Tongue (tissue), 3 donors: Measurements from ENCODE around the gene FUT1. TPM values are rescaled to one million over a fixed set of nuclear protein-coding genes. Genes with fewer than 3 reads are reported as not detected.

Source experiments
- DNase-seq: peaks from one replicate; pipeline ENCODE4 v3.0.0-alpha.2; 2015
- small RNA-seq: library from RNA; depleted of rRNA; stranded (forward); fragments of <200 nt; gene quantifications from one replicate; pipeline ENCODE3, GENCODE V24; 2014; ENCODE audit warnings: low replicate concordance
- total RNA-seq: library from RNA; depleted of rRNA; stranded (reverse); fragments of >200 nt; gene quantifications from one replicate; pipeline ENCODE4 v1.2.3, GENCODE V29; 2014

The FUT1 gene
- total RNA-seq, 1 donor from 2014 or later, result 1.1 TPM

DNA sequence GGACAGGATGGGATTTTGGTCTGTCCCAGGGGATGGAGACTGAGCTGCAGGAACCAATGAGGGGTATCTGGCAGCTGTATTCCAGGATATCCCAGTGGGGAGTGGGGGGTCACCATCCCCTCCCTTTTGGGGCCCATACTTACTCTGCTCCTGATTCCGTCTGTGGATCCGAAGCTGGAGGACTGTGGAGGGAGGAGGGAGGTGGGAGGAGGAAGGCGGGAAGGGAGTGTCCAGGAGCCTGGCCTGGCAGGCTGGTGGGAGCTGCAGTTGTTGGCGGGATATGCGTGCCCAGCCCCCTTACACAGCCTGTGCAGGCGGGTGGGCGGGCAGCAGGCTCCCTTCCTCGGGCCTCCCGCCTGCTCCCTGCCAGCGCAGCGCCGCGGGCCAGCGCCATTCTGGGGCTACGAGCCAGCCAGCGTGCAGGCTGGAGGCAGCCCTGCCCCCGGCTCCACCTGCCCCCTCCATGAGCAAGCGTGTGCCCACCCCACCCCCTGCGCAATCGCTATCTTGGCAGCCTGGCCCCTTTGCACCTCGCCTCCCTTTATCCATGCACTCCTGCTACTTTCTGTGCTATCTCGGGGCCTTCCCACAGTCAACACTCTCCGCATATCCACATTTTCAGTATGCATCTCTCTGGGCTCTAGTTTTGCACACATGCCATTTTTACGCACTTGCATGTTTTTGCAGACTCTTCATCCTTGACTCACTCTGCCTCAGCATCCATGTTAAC lies 35.7 kb downstream of the FUT1 start:
- peak; percentile 96 for DNase-seq

DNA sequence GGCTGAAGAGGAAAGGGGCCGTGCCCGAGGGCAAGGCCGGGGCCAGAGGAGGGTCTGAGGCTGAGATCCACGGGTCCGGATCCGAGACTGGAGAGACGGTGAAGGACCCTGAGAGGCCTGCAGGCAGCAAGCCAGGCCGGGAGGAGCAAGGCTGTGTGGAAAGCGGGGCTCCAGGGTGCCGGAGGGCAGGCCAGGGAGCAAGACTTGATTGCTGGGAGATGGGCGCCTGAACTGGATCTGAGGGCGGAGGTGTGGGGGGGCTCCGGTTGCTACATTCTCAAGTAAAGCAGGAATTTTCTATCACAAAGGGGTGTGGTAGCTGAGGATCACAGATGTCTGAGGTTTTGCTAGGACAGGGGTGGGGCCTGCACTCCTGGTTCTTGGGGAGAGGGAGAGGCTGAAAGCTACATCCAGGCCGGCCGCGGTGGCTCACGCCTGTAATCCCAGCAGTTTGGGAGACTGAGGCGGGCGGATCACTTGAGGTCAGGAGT lies 36.7 kb downstream of the FUT1 start:
- no peak for DNase-seq

- no peak for DNase-seq
These were observed 37.4 kb downstream of the FUT1 start for GRCh38 chr19:48714759-48715675.

DNA sequence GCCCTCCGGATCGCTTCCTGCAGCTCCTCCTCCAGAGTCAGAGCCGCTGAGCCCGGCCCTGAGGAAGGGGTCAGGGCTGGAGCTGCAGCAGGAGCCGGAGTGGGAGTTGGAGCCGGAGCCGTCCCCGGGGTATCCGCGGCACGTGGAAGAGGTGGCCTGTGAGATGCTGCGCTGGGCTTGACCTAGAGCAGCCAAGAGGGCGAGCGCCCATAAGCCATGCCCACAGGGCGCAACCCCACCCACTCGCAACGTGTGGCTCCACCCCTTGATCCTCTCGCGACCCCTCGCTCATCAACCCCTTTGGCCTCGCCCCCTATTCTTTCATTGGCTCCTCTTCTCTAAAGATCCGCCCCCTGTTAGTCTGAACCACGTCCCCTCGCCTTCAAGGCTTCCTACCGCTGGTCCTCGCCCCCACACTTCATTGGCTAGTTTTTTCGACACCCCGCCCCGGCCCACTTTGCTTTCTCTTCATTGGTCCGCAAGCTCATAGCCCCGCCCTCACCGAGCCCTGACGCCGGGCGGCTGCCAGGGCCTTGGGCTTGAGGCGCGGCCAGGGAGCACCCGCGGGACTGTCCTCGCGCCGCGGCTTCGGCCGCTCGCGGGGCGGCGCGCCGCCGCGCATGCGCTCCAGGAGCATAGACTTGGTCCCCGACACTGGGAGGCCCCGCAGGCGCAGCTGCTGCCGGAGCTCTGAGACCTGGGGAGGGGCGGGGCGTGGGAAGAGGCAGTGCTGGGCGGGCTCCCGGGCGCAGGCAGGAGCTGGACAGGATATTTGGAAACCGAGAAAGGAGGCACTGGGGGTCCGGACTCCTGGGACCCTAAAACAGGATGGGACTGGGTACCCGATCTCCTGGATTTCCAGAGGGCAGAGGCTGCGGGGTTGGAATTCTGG lies 38.3 kb downstream of the FUT1 start:
- peak; percentile 100 for DNase-seq

DNA sequence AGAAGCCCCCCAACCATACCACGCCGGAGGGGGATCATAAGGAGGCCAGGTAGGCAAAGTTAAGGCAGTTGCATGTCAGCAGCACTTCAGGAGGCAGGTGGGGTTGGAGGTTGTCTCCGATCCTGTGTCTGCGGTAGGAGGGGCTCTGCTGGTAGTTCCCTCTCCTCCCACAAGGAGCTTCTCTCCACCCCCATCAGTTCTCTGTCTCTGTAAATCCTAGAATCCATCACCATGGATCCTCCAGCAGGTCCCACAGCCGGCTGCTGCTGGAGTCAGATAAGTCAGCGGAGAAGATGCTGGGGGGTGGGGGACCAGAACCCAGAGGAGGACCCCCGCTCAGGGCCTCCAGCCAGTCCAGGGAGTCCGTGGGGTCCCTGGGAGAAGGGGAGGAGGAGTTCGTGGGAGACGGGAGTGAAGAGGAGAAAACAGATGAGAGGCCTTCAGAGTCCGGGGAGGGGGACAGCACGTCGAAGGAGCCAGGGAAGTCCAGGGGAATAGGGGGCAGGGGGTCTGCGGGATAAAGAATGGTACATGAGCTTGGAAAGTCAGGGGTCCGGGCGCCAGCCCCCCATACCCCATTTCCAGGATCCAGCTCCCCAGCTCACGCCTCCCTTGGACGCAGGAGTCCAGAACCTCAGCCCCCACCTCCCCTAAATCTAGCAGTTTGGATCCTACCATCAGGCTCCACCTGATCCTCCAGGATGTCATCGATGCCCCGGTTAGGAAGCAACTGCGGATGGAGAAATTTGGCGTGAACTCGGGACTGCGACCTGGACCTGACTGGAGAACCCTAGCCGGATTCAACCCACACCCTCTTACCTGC lies 39.2 kb downstream of the FUT1 start:
- DNase-seq, result no peak

DNA sequence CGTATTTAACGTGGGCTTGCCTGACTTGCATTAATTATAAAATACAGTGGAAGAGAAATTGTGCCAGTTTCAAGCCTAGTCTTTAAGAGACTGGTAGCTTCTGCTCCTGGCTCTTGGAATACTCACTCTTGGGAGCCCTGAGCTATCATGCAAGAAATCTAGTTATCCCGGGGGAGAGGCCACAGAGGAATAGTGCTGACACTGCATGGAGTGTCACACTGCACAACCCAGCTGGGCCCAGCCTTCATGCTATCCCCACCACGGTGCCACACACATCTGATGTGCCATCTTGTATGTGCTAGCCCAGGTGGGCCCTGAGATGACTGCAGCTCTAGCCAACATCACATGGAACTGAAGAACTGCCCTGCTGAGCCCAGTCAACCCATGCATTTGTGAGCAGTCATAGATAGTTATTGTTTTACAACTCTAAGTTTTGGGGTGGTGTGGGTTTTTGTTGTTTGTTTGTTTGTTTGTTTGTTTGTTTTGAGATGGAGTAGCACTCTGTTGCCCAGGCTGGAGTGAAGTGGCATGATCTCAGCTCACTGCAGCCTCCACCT lies 41.3 kb downstream of the FUT1 start:
- DNase-seq, result peak; percentile 9

DNA sequence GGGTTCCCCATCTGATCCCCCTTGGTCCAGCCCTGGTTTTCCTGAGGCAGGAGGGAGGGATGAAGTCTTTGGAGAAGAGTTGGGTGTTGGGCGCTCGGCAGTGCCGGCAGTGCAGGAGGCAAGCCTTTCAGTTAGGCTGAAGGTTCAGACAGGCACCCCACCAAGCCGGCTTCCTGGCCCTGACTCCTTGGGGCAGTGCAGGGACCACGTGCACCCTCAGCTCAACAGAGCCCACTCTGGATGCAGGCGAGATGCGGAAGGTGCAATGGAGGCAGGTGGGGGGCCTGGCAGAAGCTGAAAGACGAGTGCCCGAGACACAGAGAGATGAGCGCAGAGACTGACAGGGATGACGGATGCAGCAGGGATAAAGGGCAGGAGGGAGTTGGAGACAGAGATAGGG lies 44.0 kb downstream of the FUT1 start:
- no peak for DNase-seq

GRCh38 chr19:48705431-48705830 lies 47.0 kb downstream of the FUT1 start:
- no peak for DNase-seq

DNA sequence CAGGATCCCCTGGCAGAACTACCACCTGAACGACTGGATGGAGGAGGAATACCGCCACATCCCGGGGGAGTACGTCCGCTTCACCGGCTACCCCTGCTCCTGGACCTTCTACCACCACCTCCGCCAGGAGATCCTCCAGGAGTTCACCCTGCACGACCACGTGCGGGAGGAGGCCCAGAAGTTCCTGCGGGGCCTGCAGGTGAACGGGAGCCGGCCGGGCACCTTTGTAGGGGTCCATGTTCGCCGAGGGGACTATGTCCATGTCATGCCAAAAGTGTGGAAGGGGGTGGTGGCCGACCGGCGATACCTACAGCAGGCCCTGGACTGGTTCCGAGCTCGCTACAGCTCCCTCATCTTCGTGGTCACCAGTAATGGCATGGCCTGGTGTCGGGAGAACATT lies 49.1 kb downstream of the FUT1 start:
- DNase-seq, result no peak

- no peak for DNase-seq
These were observed 49.7 kb downstream of the FUT1 start for GRCh38 chr19:48702701-48703100.

GRCh38 chr19:48698046-48698445 lies 54.4 kb downstream of the FUT1 start:
- no peak for DNase-seq

Small RNAs within 50 kb of the gene (small RNA-seq; reads per million reads assigned to genes)
- not detected for gene RNU6-317P

Other genes with a start within 250 kb of the FUT1 start
- gene LMTK3, start 240.8 kb downstream of the FUT1 start, total RNA-seq, result 0.92 TPM
- gene SULT2B1, start 200.5 kb downstream of the FUT1 start, total RNA-seq, result 2.4 TPM
- gene SPACA4, start 145.9 kb downstream of the FUT1 start, total RNA-seq, result not detected
- 10.2 TPM for gene FAM83E, start 137.6 kb downstream of the FUT1 start, total RNA-seq
- 1,428 TPM for gene RPL18, start 133.5 kb downstream of the FUT1 start, total RNA-seq
- gene SPHK2, start 133.1 kb downstream of the FUT1 start, total RNA-seq, result 9.2 TPM
- gene DBP, start 115.3 kb downstream of the FUT1 start, total RNA-seq, result 8.7 TPM
- gene CA11, start 106.5 kb downstream of the FUT1 start, total RNA-seq, result 3.7 TPM
- 0.21 TPM for gene NTN5, start 79.6 kb downstream of the FUT1 start, total RNA-seq
- gene FUT2, start 56.7 kb downstream of the FUT1 start, total RNA-seq, result 3.0 TPM
- gene MAMSTR, start 32.9 kb downstream of the FUT1 start, total RNA-seq, result 4.3 TPM
- gene RASIP1, start 12.0 kb downstream of the FUT1 start, total RNA-seq, result 24.1 TPM
- not detected for gene IZUMO1, start 5.7 kb downstream of the FUT1 start, total RNA-seq
- gene FGF21, start 2.9 kb upstream of the FUT1 start, total RNA-seq, result not detected
- 23.1 TPM for gene BCAT2, start 58.4 kb upstream of the FUT1 start, total RNA-seq
- 1.2 TPM for gene HSD17B14, start 83.8 kb upstream of the FUT1 start, total RNA-seq
- 18.1 TPM for gene PLEKHA4, start 116.0 kb upstream of the FUT1 start, total RNA-seq
- gene PPP1R15A, start 119.8 kb upstream of the FUT1 start, total RNA-seq, result 64.0 TPM
- gene TULP2, start 146.1 kb upstream of the FUT1 start, total RNA-seq, result not detected
- gene NUCB1, start 147.7 kb upstream of the FUT1 start, total RNA-seq, result 154 TPM
- not detected for gene DHDH, start 181.1 kb upstream of the FUT1 start, total RNA-seq
- 22.1 TPM for gene BAX, start 202.2 kb upstream of the FUT1 start, total RNA-seq
- gene FTL, start 212.7 kb upstream of the FUT1 start, total RNA-seq, result 430 TPM
- 88.6 TPM for gene GYS1, start 240.7 kb upstream of the FUT1 start, total RNA-seq
- 96.6 TPM for gene RUVBL2, start 241.2 kb upstream of the FUT1 start, total RNA-seq